Heart left ventricle (tissue), 16 donors: ENCODE results near the gene MAST4. TPM values are rescaled to one million over a fixed set of nuclear protein-coding genes. Genes with fewer than 3 reads are reported as not detected.

Experiments used
- ATAC-seq, 4 donors: fragments of 200-7000 bp; cut with Tn5 transposase; one replicate each; pipeline ENCODE4 v1.9.1; 2020 to 2022; ENCODE audit warnings: moderate library complexity in 4 of 4, mild to moderate bottlenecking in 3 of 4, moderate number of reproducible peaks in 1 of 4
- DNase-seq, 5 donors: peaks; one replicate each; pipeline ENCODE4 v3.0.0-alpha.2; 2020
- H3K27ac ChIP-seq, 12 donors: fragments of 200-600 bp; sonication (generic) in 4 of 12; one replicate each; pipeline versions ENCODE4 v1.5.0 to v1.8.0; 2016 to 2022; ENCODE audit warnings: mild to moderate bottlenecking in 2 of 12
- H3K27me3 ChIP-seq, 9 donors: fragments of 200-600 bp; sonication (generic) in 2 of 9; one replicate each; pipeline versions ENCODE4 v1.5.1 to v1.8.0; 2016 to 2022; ENCODE audit warnings: mild to moderate bottlenecking in 3 of 9
- H3K36me3 ChIP-seq, 9 donors: fragments of 200-600 bp; sonication (generic) in 2 of 9; one replicate each; pipeline versions ENCODE4 v1.5.0 to v1.8.0; 2018 to 2022; ENCODE audit warnings: mild to moderate bottlenecking in 2 of 9
- H3K4me1 ChIP-seq, 12 donors: fragments of 200-600 bp; sonication (generic) in 4 of 12; one replicate each; pipeline versions ENCODE4 v1.5.0 to v1.8.0; 2016 to 2022; ENCODE audit warnings: mild to moderate bottlenecking in 3 of 12
- H3K4me3 ChIP-seq, 12 donors: fragments of 200-600 bp; sonication (generic) in 4 of 12; one replicate each; pipeline versions ENCODE4 v1.5.0 to v1.8.0; 2017 to 2022; ENCODE audit warnings: mild to moderate bottlenecking in 9 of 12, moderate library complexity in 4 of 12
- H3K9me3 ChIP-seq, 12 donors: fragments of 200-600 bp; sonication (generic) in 4 of 12; one replicate each; pipeline versions ENCODE4 v1.5.0 to v1.8.0; 2016 to 2022; ENCODE audit warnings: mild to moderate bottlenecking in 1 of 12
- POLR2A ChIP-seq, 2 donors: fragments of 450-650 bp; IDR thresholded peaks; one replicate each; pipeline ENCODE4 v1.6.1; 2017; ENCODE audit warnings: antibody characterized with exemption in 2 of 2, mild to moderate bottlenecking in 2 of 2, moderate library complexity in 2 of 2
- WGBS, 4 donors: extraction: QIAGEN DNeasy Blood & Tissue Kit in 2 of 4; methylation state at CpG; one replicate each; pipeline versions ENCODE4 v1.1.5 to v1.1.7; 2013 to 2018; 5-methylcytosine and 5-hydroxymethylcytosine counted together
- intact Hi-C, 10 donors: fragments of 100-400 bp; cut with DNase I; formaldehyde crosslinking; loops; one replicate each; pipeline versions ENCODE4 v1.11.1 to v1.14.2; 2022
- polyA plus RNA-seq, 2 donors: library from polyadenylated mRNA; stranded (reverse); fragments of 200-250 nt; gene quantifications; one replicate each; pipeline ENCODE4 v1.2.3, GENCODE V29; 2013
- total RNA-seq, 9 donors: library from RNA; depleted of rRNA in 2 of 9; stranded (reverse); fragments of >200 nt in 2 of 9; fragmentation: NEBNext Ultra II Directional in 3 of 9; extraction: Animal tissue kit (Norgen Biotek cat#: 25700) in 3 of 9; gene quantifications; one replicate each; pipeline versions ENCODE4 v1.1.0 to v1.2.4, GENCODE V29; 2016 to 2023
- TF ChIP-seq, protein P1 (sequence below), 12 donors: fragments of 200-600 bp; sonication (generic) in 4 of 12; IDR thresholded peaks; one replicate each; pipeline versions ENCODE4 v1.5.0 to v1.8.0; 2018 to 2022; ENCODE audit warnings: antibody characterized with exemption in 12 of 12, mild to moderate bottlenecking in 5 of 12
- donor health status: ischemic (EF 13 %, LVEDD 7.1; RV severe dilation, severe dysfunction).
- donor health status: healthy with polysubstance abuse.
- donor health status: DM: no; HTN: yes; CAD: no.
- donor health status: DM: no; HTN: no; CAD: no.
- donor health status: ischemic (EF 25% LVEDD 6.9; RV normal size, moderate dysfunction).
- donor health status: ischemic (EF 25% LVEDD 5.7; RV mildly dilated, moderate dysfunction).
- donor health status: healthy.
- donor health status: DM: yes; HTN: yes; CAD: no.
- donor health status: ischemic (EF 35%, LVEDD 5.7; RV mildly dilated, moderate dysfunction).
- donor health status: nonischemic (EF 11% LVEDD 7.7; RV severe dilation, severe dysfunction).
- donor health status: DM: yes; HTN: yes; CAD: no.
- donor health status: PGD.
- donor health status: ischemic (EF 29% LVEDD 5.4; RV normal size, mild dysfunction).
- donor health status: nonischemic (EF 23%, LVEDD 6.1; RV moderate dilation, normal function).

MAST4 gene
- total and polyA plus RNA-seq, 11 donors: 26.8 to 96.2 (median 68.1) TPM

DNA sequence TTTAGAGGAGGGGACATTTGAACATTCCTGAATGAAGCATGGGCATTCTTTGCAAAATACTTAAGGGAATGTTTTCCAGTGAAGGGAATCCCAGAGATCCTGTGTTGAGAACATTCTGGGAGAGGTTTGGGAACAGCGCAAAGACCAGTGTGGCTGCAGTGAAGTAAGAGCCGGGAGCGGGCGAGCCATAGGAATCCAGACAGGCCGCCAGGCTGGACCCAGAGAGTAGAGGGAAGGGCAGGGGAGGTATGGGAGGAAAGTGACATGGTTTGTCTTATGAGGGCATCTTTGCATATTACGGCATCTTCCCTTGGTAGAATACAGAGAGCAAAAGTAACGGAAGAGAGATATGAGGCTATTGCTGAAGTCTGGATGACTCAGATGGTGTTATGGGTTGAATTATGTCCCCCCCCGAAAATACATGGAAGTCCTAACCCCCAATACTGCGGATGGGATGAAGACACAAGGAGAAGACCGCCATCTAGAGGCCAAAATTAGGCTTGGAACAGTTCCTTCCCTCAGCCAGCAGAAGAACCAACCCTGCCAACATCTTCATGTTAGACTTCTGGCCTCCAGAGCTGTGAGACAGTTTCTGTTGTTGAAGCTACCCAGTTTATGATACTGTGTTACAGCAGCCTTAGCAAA is 268.2 kb downstream of the MAST4 start:
- ATAC-seq: peak in 3 of 4 donors; percentile 25 to 66 (median 48)
- H3K36me3 ChIP-seq: no peaks in the 10 kb centered on the region
- TF ChIP-seq, protein P1, sequence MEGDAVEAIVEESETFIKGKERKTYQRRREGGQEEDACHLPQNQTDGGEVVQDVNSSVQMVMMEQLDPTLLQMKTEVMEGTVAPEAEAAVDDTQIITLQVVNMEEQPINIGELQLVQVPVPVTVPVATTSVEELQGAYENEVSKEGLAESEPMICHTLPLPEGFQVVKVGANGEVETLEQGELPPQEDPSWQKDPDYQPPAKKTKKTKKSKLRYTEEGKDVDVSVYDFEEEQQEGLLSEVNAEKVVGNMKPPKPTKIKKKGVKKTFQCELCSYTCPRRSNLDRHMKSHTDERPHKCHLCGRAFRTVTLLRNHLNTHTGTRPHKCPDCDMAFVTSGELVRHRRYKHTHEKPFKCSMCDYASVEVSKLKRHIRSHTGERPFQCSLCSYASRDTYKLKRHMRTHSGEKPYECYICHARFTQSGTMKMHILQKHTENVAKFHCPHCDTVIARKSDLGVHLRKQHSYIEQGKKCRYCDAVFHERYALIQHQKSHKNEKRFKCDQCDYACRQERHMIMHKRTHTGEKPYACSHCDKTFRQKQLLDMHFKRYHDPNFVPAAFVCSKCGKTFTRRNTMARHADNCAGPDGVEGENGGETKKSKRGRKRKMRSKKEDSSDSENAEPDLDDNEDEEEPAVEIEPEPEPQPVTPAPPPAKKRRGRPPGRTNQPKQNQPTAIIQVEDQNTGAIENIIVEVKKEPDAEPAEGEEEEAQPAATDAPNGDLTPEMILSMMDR (IDR thresholded peaks at IDR 0.05): peak; percentile 24 to 64 (median 45)
- TF ChIP-seq POLR2A (IDR thresholded peaks at IDR 0.05): no peak
- H3K4me3 ChIP-seq: no peak overlapping the region
- peaks cover 0 to 55% (median 11%) of the 10 kb centered on the region in 12 donors for H3K4me1 ChIP-seq
- WGBS, 4 donors: 70 to 81% (median 74%) methylated on average over 9 to 10 of the region's 10 CpGs
- no peaks in the 10 kb centered on the region for H3K27me3 ChIP-seq
- peak in 1 of 5 donors; percentile 25 for DNase-seq
- intact Hi-C loops: loop anchor here in 9 of 10 donors (1.0 to 10.0 kb wide), 6 partner anchors 47 to 560 kb away; no protein-coding TSS in a partner anchor
- H3K27ac ChIP-seq: no peak overlapping the region
- H3K9me3 ChIP-seq: no peaks in the 10 kb centered on the region

DNA sequence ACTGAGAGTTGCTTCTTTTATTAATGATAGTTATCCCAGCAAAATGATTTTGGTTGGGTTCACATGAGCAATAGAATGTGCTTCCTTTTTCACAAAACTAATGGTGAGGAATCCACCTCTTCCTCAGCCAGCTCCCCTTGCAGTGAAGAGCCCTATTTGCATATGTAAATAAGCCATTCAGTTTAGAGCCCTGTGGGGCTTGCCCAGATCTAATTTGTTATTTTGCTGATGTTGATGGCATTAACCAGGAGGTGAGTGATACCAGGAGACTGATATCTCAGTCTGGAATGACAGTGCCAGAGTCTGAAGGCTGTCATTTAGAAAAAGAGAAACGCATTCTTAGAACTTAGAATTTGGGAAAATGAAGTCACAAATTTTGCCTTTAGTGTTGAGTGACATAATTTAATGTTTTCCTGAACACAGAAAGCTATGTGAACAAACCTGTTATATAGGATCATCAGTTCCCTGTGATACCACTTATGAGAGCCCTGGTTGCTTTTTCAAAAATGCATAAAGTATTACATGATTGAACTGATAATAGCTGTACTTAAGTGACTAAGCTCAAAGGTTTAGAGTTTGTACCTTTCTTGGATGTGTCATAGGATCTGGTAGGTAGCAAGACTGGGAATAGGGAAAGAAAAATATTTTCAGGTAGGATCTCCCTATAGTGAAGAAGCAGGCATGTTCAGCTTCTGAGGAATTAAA is 271.6 kb downstream of the MAST4 start:
- Histone ChIP-seq H3K36me3 (no peaks in the 10 kb centered on the region), H3K9me3 (no peaks in the 10 kb centered on the region), H3K4me3 (no peak overlapping the region), H3K27ac (no peak overlapping the region), H3K27me3 (no peaks in the 10 kb centered on the region), H3K4me1 (peaks cover 0 to 35% (median 4%) of the 10 kb centered on the region in 12 donors)
- no peak for DNase-seq
- ATAC-seq: no peak
- WGBS, 4 donors: 56 to 84% (median 74%) methylated on average over 1 of the region's 1 CpG
- TF ChIP-seq, protein P1 (IDR thresholded peaks at IDR 0.05): no peak
- TF ChIP-seq POLR2A (IDR thresholded peaks at IDR 0.05): no peak
- intact Hi-C loops: loop anchor here in 2 of 10 donors (10.0 kb wide), 2 partner anchors 53 to 563 kb away; no protein-coding TSS in a partner anchor

DNA sequence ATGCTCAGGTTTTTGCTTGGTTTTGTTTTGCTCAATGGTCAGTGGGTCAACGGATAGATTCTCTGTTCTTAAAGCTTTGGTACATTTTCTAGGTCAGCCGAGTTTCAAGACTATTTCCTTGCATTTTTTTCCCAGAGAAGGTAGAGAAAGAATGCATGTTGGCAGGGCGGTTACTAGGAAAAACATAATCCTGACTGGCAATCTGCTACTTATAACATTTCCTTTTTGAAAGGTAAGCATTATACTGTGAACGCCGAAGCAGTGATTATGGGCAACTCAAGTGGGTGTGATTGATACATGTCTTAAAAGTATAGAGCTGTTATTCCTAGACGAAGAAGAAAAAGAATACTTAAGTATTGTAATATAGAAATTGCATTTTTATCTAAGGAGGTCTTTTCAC is 273.2 kb downstream of the MAST4 start:
- intact Hi-C loops: loop anchor here in 2 of 10 donors (10.0 kb wide), 2 partner anchors 55 to 565 kb away; no protein-coding TSS in a partner anchor
- Histone ChIP-seq H3K27me3 (no peaks in the 10 kb centered on the region), H3K4me3 (no peak overlapping the region), H3K27ac (no peak overlapping the region), H3K4me1 (peaks cover 0 to 24% (median 0%) of the 10 kb centered on the region in 12 donors), H3K36me3 (no peaks in the 10 kb centered on the region), H3K9me3 (no peaks in the 10 kb centered on the region)
- DNase-seq (no peak), ATAC-seq (no peak)
- 58 to 72% (median 61%) methylated on average over 6 of the region's 6 CpGs for WGBS, 4 donors
- no peak for TF ChIP-seq POLR2A (IDR thresholded peaks at IDR 0.05)
- TF ChIP-seq, protein P1 (IDR thresholded peaks at IDR 0.05): no peak

DNA sequence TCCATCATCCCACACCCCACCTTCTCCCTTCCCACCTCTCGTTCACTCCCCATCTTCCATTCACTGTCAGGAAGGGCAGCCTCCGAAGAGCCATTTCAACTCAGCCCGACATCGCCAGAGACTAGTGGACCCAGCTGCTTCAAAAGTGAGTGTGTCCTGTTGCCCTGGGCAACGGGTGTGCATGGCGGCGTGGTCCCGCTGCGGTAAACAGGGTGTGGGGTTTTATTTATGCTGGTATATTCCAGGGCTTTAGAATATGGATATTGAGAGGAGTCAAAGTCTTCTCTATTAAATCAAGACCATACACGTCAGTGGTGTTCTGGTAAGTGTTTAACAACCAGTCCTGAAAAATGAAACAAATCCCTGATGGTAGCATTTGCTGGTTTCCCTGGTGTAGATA is 274.5 kb downstream of the MAST4 start:
- no peak overlapping the region for H3K27ac ChIP-seq
- no peak for ATAC-seq
- intact Hi-C loops: no loop called here

More for the DNA sequence above, 274.5 kb downstream of the MAST4 start:
- Histone ChIP-seq H3K4me1 (peaks cover 0 to 18% (median 0%) of the 10 kb centered on the region in 12 donors), H3K36me3 (no peaks in the 10 kb centered on the region), H3K27me3 (no peaks in the 10 kb centered on the region), H3K4me3 (no peak overlapping the region), H3K9me3 (no peaks in the 10 kb centered on the region)
- WGBS, 4 donors: 95 to 98% (median 96%) methylated on average over 10 of the region's 10 CpGs
- DNase-seq: no peak
- no peak for TF ChIP-seq POLR2A (IDR thresholded peaks at IDR 0.05)
- TF ChIP-seq, protein P1 (IDR thresholded peaks at IDR 0.05): no peak
